Neural cell (in vitro differentiated cells): Measurements from ENCODE around the gene ENTPD8. TPM values are rescaled to one million over a fixed set of nuclear protein-coding genes. Genes with fewer than 3 reads are reported as not detected.

Experiments used
- H2AFZ ChIP-seq: fragments of 200-600, 300-800 bp; sonication (generic), shearing (Covaris generic); 2 replicates; pipeline ENCODE4 v1.6.0; 2014; ENCODE audit warnings: low read depth, mild to moderate bottlenecking, antibody characterized with exemption, low read length, moderate library complexity
- H3F3A ChIP-seq: fragments of 200-600 bp; shearing (Covaris generic); 2 replicates; pipeline ENCODE4 v1.6.1; 2016; ENCODE audit warnings: mild to moderate bottlenecking, moderate library complexity, mixed read lengths, antibody characterized with exemption, low read length; ENCODE audit not compliant: insufficient read depth, poor library complexity, severe bottlenecking
- H3K27ac ChIP-seq: fragments of 200-600, 300-800 bp; sonication (generic), shearing (Covaris generic); 2 replicates; pipeline ENCODE4 v1.5.1; 2014; ENCODE audit warnings: mild to moderate bottlenecking, low read length, moderate library complexity
- H3K27me3 ChIP-seq: fragments of 300-800, 200-600 bp; sonication (generic), shearing (Covaris generic); 2 replicates; pipeline ENCODE4 v1.6.0; 2014; ENCODE audit warnings: mild to moderate bottlenecking, low read depth, low read length, moderate library complexity; ENCODE audit not compliant: insufficient read depth
- H3K36me3 ChIP-seq: fragments of 300-800, 200-600 bp; sonication (generic), shearing (Covaris generic); 2 replicates; pipeline ENCODE4 v1.5.1; 2014; ENCODE audit warnings: mild to moderate bottlenecking, antibody characterized with exemption, low read length, moderate library complexity; ENCODE audit not compliant: insufficient read depth
- H3K4me2 ChIP-seq: fragments of 300-800, 200-600 bp; sonication (generic), shearing (Covaris generic); 2 replicates; pipeline ENCODE4 v1.6.0; 2014; ENCODE audit warnings: mild to moderate bottlenecking, low read length
- H3K4me3 ChIP-seq: fragments of 300-800, 200-600 bp; sonication (generic), shearing (Covaris generic); 2 replicates; pipeline ENCODE4 v1.5.1; 2014; ENCODE audit warnings: mild to moderate bottlenecking, low read length, moderate library complexity
- H3K79me2 ChIP-seq: fragments of 200-600 bp; shearing (Covaris generic); replicated peaks from 2 replicates; pipeline ENCODE4 v1.6.0; 2014; ENCODE audit warnings: mild to moderate bottlenecking, low read length, moderate library complexity; ENCODE audit not compliant: insufficient read depth
- H3K9ac ChIP-seq: fragments of 300-800, 200-600 bp; sonication (generic), shearing (Covaris generic); 2 replicates; pipeline ENCODE4 v1.6.1; 2016; ENCODE audit warnings: mild to moderate bottlenecking, low read length, mixed read lengths
- H3K9me2 ChIP-seq: fragments of 200-600 bp; shearing (Covaris generic); 2 replicates; pipeline ENCODE4 v1.6.1; 2016; ENCODE audit warnings: mild to moderate bottlenecking, low read length, mixed read lengths; ENCODE audit not compliant: insufficient read depth
- H3K9me3 ChIP-seq: fragments of 200-600, 300-800 bp; sonication (generic), shearing (Covaris generic); 2 replicates; pipeline ENCODE4 v1.6.1; 2016; ENCODE audit warnings: mild to moderate bottlenecking, mixed run types, low read length, moderate library complexity, mixed read lengths
- H4K20me1 ChIP-seq: fragments of 200-600 bp; shearing (Covaris generic); 2 replicates; pipeline ENCODE4 v1.6.1; 2016; ENCODE audit warnings: mild to moderate bottlenecking, mixed run types; ENCODE audit not compliant: insufficient read depth
- EP300 ChIP-seq: fragments of 450-650 bp; conservative IDR thresholded peaks from 2 replicates; pipeline ENCODE4 v1.6.1; 2014; ENCODE audit warnings: antibody characterized with exemption, mild to moderate bottlenecking, moderate library complexity; ENCODE audit not compliant: poor library complexity, severe bottlenecking
- MXI1 ChIP-seq: fragments of 450-650 bp; conservative IDR thresholded peaks from 2 replicates; pipeline ENCODE4 v1.6.1; 2014; ENCODE audit warnings: antibody characterized with exemption, mild to moderate bottlenecking; ENCODE audit not compliant: poor library complexity, severe bottlenecking
- POLR2AphosphoS5 ChIP-seq: IDR thresholded peaks from 2 replicates; pipeline ENCODE4 v1.6.1; 2012
- RAD21 ChIP-seq: fragments of 450-650 bp; conservative IDR thresholded peaks from 2 replicates; pipeline ENCODE4 v1.6.1; 2014; ENCODE audit warnings: antibody characterized with exemption, mild to moderate bottlenecking, moderate library complexity
- SMC3 ChIP-seq: fragments of 450-650 bp; conservative IDR thresholded peaks from 2 replicates; pipeline ENCODE4 v1.6.1; 2014; ENCODE audit warnings: antibody characterized with exemption, mild to moderate bottlenecking, moderate library complexity; ENCODE audit not compliant: poor library complexity
- TAF1 ChIP-seq: IDR thresholded peaks from 2 replicates; pipeline ENCODE4 v1.6.1; 2012; ENCODE audit warnings: low read depth
- polyA plus RNA-seq: library from polyadenylated mRNA; depleted of rRNA; stranded (reverse); fragments of >200 nt; gene quantifications from 2 replicates; pipeline ENCODE4 v1.2.3, GENCODE V29; 2014
- TF ChIP-seq, protein P1 (sequence below): fragments of 450-650 bp; IDR thresholded peaks from 2 replicates; pipeline ENCODE4 v1.5.1; 2014; ENCODE audit warnings: antibody characterized with exemption, mild to moderate bottlenecking, moderate library complexity; ENCODE audit not compliant: poor library complexity, severe bottlenecking

Gene ENTPD8
- polyA plus RNA-seq, 1 donor from 2014 or later = not detected

DNA sequence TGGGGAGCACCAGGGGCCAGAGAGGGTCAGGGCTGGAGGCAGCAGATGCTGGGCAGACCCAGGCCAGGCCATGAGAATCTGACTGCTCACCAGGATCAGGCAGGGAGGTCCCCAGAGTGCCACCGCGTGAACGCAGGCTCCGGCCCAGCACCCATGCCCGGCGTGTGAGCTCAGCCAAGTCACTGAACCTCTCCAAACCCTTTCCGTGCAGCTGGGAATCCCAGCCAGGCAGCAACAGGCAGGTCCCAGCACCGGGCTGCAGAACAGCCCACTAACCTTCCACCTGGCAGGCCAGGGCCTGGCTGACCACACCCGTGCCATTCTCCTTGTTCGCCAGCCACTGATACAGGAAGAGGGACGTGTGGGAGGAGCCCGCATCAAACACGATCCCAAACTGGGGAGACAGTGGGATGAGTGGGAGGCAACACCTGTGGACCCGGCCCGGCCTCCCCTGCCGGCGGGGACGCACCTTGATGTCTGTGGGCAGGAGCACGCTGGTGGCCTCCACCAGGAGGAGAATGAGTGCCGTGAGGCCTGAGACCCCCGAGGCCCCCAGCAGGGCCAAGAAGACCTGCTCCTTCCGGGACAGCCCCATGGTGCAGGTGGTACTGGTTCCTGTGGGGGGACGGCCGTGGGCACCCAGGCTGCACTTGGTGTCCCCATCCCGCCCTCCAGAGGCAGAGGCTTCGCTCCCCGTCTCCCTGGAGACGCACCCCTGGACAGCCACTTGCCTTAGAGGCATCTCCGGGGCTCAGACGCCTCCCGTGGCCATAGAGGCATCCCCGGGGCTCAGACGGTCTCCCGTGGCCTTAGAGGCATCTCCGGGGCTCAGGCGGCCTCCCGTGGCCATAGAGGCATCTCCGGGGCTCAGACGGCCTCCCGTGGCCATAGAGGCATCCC is 3.2 kb downstream of the ENTPD8 start:
- Histone ChIP-seq H3K27ac (no peak overlapping the region), H3F3A (no peaks in the 10 kb centered on the region), H3K27me3 (peaks cover 10% of the 10 kb centered on the region), H3K36me3 (no peaks in the 10 kb centered on the region), H3K9me3 (no peaks in the 10 kb centered on the region), H3K9me2 (no peaks in the 10 kb centered on the region), H3K9ac (no peak overlapping the region), H2AFZ (no peak overlapping the region), H3K4me2 (no peak overlapping the region), H3K4me3 (no peak overlapping the region), H4K20me1 (no peaks in the 10 kb centered on the region), H3K79me2 (no peaks in the 10 kb centered on the region)
- TF ChIP-seq, protein P1, sequence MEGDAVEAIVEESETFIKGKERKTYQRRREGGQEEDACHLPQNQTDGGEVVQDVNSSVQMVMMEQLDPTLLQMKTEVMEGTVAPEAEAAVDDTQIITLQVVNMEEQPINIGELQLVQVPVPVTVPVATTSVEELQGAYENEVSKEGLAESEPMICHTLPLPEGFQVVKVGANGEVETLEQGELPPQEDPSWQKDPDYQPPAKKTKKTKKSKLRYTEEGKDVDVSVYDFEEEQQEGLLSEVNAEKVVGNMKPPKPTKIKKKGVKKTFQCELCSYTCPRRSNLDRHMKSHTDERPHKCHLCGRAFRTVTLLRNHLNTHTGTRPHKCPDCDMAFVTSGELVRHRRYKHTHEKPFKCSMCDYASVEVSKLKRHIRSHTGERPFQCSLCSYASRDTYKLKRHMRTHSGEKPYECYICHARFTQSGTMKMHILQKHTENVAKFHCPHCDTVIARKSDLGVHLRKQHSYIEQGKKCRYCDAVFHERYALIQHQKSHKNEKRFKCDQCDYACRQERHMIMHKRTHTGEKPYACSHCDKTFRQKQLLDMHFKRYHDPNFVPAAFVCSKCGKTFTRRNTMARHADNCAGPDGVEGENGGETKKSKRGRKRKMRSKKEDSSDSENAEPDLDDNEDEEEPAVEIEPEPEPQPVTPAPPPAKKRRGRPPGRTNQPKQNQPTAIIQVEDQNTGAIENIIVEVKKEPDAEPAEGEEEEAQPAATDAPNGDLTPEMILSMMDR = no peak
- TF ChIP-seq EP300 (no peak), RAD21 (no peak), POLR2AphosphoS5 (no peak), TAF1 (no peak)

DNA sequence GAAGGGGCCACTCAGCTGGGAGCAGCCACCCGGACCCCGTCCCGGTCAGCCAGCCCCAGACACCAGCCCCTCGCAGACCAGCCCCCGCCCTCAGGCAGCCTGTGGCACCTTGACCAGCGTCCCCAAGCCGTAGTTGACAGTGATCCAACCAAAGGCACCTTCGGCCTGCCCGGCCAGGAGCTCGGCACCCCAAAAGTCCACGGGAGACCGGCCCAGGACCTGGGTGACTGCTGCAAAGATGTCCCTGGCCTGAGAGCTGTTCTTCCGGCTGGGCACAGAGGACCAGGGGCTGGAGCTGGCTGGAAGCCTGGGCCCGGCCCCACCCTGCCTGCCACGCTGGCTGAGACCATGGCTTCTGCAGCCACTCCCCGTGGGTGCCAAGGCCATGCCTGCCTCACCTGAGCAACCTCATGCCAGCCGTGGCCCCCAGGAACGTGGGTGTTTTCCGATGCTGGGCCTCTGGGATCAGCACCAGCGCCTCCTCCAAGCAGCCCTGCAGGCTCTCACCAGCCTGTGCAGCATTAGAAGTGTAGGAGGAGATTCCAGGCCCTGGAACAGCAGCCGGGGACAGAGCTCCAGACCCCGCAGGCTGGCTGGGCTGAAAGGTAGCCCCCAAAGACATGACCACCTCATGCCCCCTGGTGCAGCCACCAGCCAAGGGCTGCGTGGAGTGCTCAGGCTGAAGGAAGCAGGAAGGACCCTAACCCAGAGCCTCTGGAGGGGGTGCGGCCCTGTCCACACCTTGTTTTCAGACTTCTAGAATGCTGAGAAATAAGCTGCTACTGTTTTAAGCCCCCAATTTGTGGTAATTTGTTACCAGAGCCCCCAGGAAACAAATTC is 4.2 kb downstream of the ENTPD8 start:
- Histone ChIP-seq H3K4me2 (no peak overlapping the region), H2AFZ (no peak overlapping the region), H3K27me3 (peaks cover 6% of the 10 kb centered on the region), H3K27ac (no peak overlapping the region), H3K36me3 (no peaks in the 10 kb centered on the region), H3K4me3 (no peak overlapping the region), H3K9ac (no peak overlapping the region), H3K9me2 (no peaks in the 10 kb centered on the region), H3F3A (no peaks in the 10 kb centered on the region), H3K79me2 (no peaks in the 10 kb centered on the region), H3K9me3 (no peaks in the 10 kb centered on the region), H4K20me1 (no peaks in the 10 kb centered on the region)
- TF ChIP-seq MXI1 = no peak

DNA sequence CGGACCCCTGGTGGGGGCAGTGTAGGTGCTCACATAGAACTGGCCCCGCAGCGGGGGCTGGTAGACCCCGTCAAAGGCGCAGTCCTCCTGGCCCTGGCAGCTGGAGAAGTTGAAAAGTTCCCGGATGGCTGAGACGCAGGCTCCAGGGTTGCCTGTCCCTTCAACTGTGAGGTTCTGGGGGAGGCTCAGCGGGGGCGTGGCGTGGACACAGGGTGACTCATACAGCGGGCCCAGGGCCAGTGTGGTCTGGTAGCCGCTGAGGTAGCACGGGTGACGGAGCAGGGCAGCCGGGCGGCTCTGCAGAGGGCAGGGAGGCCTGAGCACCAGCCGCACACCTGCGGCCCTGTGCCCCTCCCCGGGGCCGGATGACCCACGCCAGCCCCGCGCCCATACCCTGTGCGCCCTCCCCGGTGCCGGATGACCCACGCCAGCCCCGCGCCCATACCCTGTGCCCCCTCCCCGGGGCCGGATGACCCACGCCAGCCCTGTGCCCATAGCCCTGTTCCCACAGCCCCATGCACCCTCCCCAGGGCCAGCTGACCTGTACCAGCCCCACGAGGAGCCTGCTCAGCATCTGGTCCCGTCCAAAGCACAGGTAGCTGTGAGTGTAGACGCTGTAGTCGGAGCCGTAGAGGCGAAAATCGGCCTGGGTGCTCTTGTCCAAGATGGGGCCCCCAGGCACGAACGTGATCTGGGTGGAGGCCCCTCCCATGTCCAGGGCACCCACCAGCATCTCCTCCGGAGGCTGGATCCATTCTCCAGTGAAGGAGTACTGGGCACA is 5.0 kb downstream of the ENTPD8 start:
- no peak overlapping the region for H2AFZ ChIP-seq
- H3K4me3 ChIP-seq = no peak overlapping the region
- H3K4me2 ChIP-seq = no peak overlapping the region
- no peaks in the 10 kb centered on the region for H3K79me2 ChIP-seq
- no peaks in the 10 kb centered on the region for H3K9me2 ChIP-seq
- no peak overlapping the region for H3K27ac ChIP-seq
- H3F3A ChIP-seq = no peaks in the 10 kb centered on the region
- no peak for TF ChIP-seq MXI1
- no peak for TF ChIP-seq POLR2AphosphoS5
- TF ChIP-seq SMC3 = no peak
- TF ChIP-seq TAF1 = no peak
- TF ChIP-seq, protein P1 = no peak
- no peaks in the 10 kb centered on the region for H3K9me3 ChIP-seq
- H4K20me1 ChIP-seq = no peaks in the 10 kb centered on the region
- no peak overlapping the region for H3K9ac ChIP-seq
- H3K27me3 ChIP-seq = peaks cover under 1% of the 10 kb centered on the region
- H3K36me3 ChIP-seq = no peaks in the 10 kb centered on the region
